Dendritic cell treated with granulocyte-macrophage colony-stimulating factor and Interleukin-4, amounts not matched to agents 40 ng/mL and 50 ng/mL, for 4 days (primary cell): ENCODE results near the gene KRIT1.
"Not testable (repeated sequence)": the region's sequence is repeated elsewhere in the genome, so short reads cannot be mapped to it uniquely, and the experiment has no call there.

Source experiments
- H3K27ac Mint-ChIP-seq: one replicate; pipeline ENCODE4 v1.8.0; 2022; ENCODE audit warnings: mild to moderate bottlenecking, mixed read lengths
- H3K27me3 Mint-ChIP-seq: one replicate; pipeline ENCODE4 v1.8.0; 2022; ENCODE audit warnings: mild to moderate bottlenecking, mixed read lengths
- H3K36me3 Mint-ChIP-seq: one replicate; pipeline ENCODE4 v1.8.0; 2022; ENCODE audit warnings: low read depth, mixed read lengths
- H3K4me1 Mint-ChIP-seq: one replicate; pipeline ENCODE4 v1.8.0; 2022; ENCODE audit warnings: low read depth, mixed read lengths
- H3K4me3 Mint-ChIP-seq: one replicate; pipeline ENCODE4 v1.8.0; 2022; ENCODE audit warnings: mild to moderate bottlenecking, moderate library complexity, mixed read lengths
- H3K9me3 Mint-ChIP-seq: one replicate; pipeline ENCODE4 v1.8.0; 2022; ENCODE audit warnings: mixed read lengths
- intact Hi-C: fragments of 100-400 bp; cut with micrococcal nuclease; formaldehyde crosslinking; loops from one replicate; pipeline ENCODE4 v1.15.0; 2022

The KRIT1 gene

GRCh38 chr7:92260248-92260781, 14.6 kb upstream of the KRIT1 start:
- Mint-ChIP-seq H3K36me3 (peaks cover 20% of the 10 kb centered on the region), H3K4me3 (no peak overlapping the region), H3K4me1 (peaks cover 10% of the 10 kb centered on the region), H3K27ac (no peak overlapping the region), H3K9me3 (peaks cover 6% of the 10 kb centered on the region), H3K27me3 (no peaks in the 10 kb centered on the region)
- intact Hi-C loops = no loop called here

- H3K9me3 Mint-ChIP-seq = peaks cover 12% of the 10 kb centered on the region
- H3K4me1 Mint-ChIP-seq = peaks cover 10% of the 10 kb centered on the region
- no peaks in the 10 kb centered on the region for H3K27me3 Mint-ChIP-seq
- H3K36me3 Mint-ChIP-seq = peaks cover 20% of the 10 kb centered on the region
- H3K27ac Mint-ChIP-seq = no peak overlapping the region
- H3K4me3 Mint-ChIP-seq = no peak overlapping the region
- intact Hi-C loops = no loop called here
These were observed 14.0 kb upstream of the KRIT1 start for GRCh38 chr7:92259610-92260247.

- peaks cover 18% of the 10 kb centered on the region for H3K36me3 Mint-ChIP-seq
- no peaks in the 10 kb centered on the region for H3K27me3 Mint-ChIP-seq
- no peak overlapping the region for H3K4me3 Mint-ChIP-seq
- H3K9me3 Mint-ChIP-seq = peaks cover 14% of the 10 kb centered on the region
- intact Hi-C loops = no loop called here
- H3K4me1 Mint-ChIP-seq = peaks cover 10% of the 10 kb centered on the region
- H3K27ac Mint-ChIP-seq = no peak overlapping the region
These were observed 13.3 kb upstream of the KRIT1 start for GRCh38 chr7:92259062-92259461.

- Mint-ChIP-seq H3K4me3 (no peak overlapping the region), H3K27ac (no peak overlapping the region), H3K4me1 (peaks cover 15% of the 10 kb centered on the region), H3K9me3 (peaks cover 11% of the 10 kb centered on the region), H3K27me3 (no peaks in the 10 kb centered on the region), H3K36me3 (peaks cover 13% of the 10 kb centered on the region)
- intact Hi-C loops = no loop called here
These were observed 9.6 kb upstream of the KRIT1 start for GRCh38 chr7:92255308-92255707.

- H3K9me3 Mint-ChIP-seq, intact Hi-C loops, H3K27me3 Mint-ChIP-seq, H3K4me3 Mint-ChIP-seq, H3K36me3 Mint-ChIP-seq, H3K27ac Mint-ChIP-seq: not testable (repeated sequence)
- peaks cover 10% of the 10 kb centered on the region for H3K4me1 Mint-ChIP-seq
These were observed 9.1 kb upstream of the KRIT1 start for GRCh38 chr7:92254800-92255199.

GRCh38 chr7:92253251-92253650, 7.5 kb upstream of the KRIT1 start:
- Mint-ChIP-seq H3K27ac (no peak overlapping the region), H3K27me3 (no peaks in the 10 kb centered on the region), H3K4me1 (peaks cover 8% of the 10 kb centered on the region), H3K4me3 (no peak overlapping the region), H3K9me3 (peaks cover 8% of the 10 kb centered on the region), H3K36me3 (peaks cover 7% of the 10 kb centered on the region)
- intact Hi-C loops = no loop called here

GRCh38 chr7:92251181-92251580, 5.5 kb upstream of the KRIT1 start:
- intact Hi-C loops = no loop called here
- peaks cover 23% of the 10 kb centered on the region for H3K4me1 Mint-ChIP-seq
- H3K4me3 Mint-ChIP-seq = no peak overlapping the region
- no peak overlapping the region for H3K27ac Mint-ChIP-seq
- H3K9me3 Mint-ChIP-seq = peaks cover 8% of the 10 kb centered on the region
- peaks cover 7% of the 10 kb centered on the region for H3K36me3 Mint-ChIP-seq
- H3K27me3 Mint-ChIP-seq = no peaks in the 10 kb centered on the region

GRCh38 chr7:92250603-92251002, 4.9 kb upstream of the KRIT1 start:
- Mint-ChIP-seq H3K9me3 (peaks cover 8% of the 10 kb centered on the region), H3K4me3 (no peak overlapping the region), H3K27ac (no peak overlapping the region), H3K4me1 (peaks cover 23% of the 10 kb centered on the region), H3K27me3 (no peaks in the 10 kb centered on the region), H3K36me3 (peaks cover 11% of the 10 kb centered on the region)
- intact Hi-C loops = no loop called here

- H3K27ac Mint-ChIP-seq = peak overlapping the region; percentile 97
- no peaks in the 10 kb centered on the region for H3K9me3 Mint-ChIP-seq
- peaks cover 30% of the 10 kb centered on the region for H3K4me1 Mint-ChIP-seq
- intact Hi-C loops = loop anchor here (1.0 to 5.0 kb wide), 3 partner anchors 201 to 341 kb away; partner anchors contain the start of genes GATAD1, PEX1 and RBM48
- H3K27me3 Mint-ChIP-seq = no peaks in the 10 kb centered on the region
- peaks cover 23% of the 10 kb centered on the region for H3K36me3 Mint-ChIP-seq
- H3K4me3 Mint-ChIP-seq = peak overlapping the region; percentile 87
These were observed 817 bp upstream of the KRIT1 start for GRCh38 chr7:92246360-92247101.

- Mint-ChIP-seq H3K4me1 (peaks cover 27% of the 10 kb centered on the region), H3K36me3 (peaks cover 28% of the 10 kb centered on the region), H3K4me3 (peak overlapping the region; percentile 87), H3K27ac (peak overlapping the region; percentile 97), H3K27me3 (no peaks in the 10 kb centered on the region), H3K9me3 (no peaks in the 10 kb centered on the region)
- intact Hi-C loops = loop anchor here (2.0 to 5.0 kb wide), 4 partner anchors 110 to 342 kb away; partner anchors contain the start of genes AKAP9, CYP51A1, PEX1 and RBM48
These were observed 767 bp downstream of the KRIT1 start for GRCh38 chr7:92244808-92245486.

- Mint-ChIP-seq H3K27ac (no peak overlapping the region), H3K4me3 (no peak overlapping the region), H3K27me3 (no peaks in the 10 kb centered on the region), H3K9me3 (no peaks in the 10 kb centered on the region), H3K4me1 (peaks cover 22% of the 10 kb centered on the region), H3K36me3 (peaks cover 39% of the 10 kb centered on the region)
- intact Hi-C loops = loop anchor here (5.0 kb wide), 1 partner anchor 301 kb away; the partner anchor contains the start of gene AKAP9
These were observed 2.7 kb downstream of the KRIT1 start for GRCh38 chr7:92242972-92243371.

GRCh38 chr7:92230547-92230946, 15.2 kb downstream of the KRIT1 start:
- Mint-ChIP-seq H3K9me3 (no peaks in the 10 kb centered on the region), H3K27ac (no peak overlapping the region), H3K36me3 (peaks cover 83% of the 10 kb centered on the region), H3K27me3 (no peaks in the 10 kb centered on the region), H3K4me3 (no peak overlapping the region), H3K4me1 (no peaks in the 10 kb centered on the region)
- intact Hi-C loops = no loop called here

- Mint-ChIP-seq H3K36me3 (peaks cover 85% of the 10 kb centered on the region), H3K4me3 (no peak overlapping the region), H3K4me1 (no peaks in the 10 kb centered on the region), H3K9me3 (no peaks in the 10 kb centered on the region), H3K27ac (no peak overlapping the region), H3K27me3 (no peaks in the 10 kb centered on the region)
- intact Hi-C loops = loop anchor here (10.0 kb wide), 1 partner anchor 116 kb away; no protein-coding TSS in a partner anchor
These were observed 17.0 kb downstream of the KRIT1 start for GRCh38 chr7:92228742-92229141.

- peaks cover 83% of the 10 kb centered on the region for H3K36me3 Mint-ChIP-seq
- H3K4me1 Mint-ChIP-seq = no peaks in the 10 kb centered on the region
These were observed 17.6 kb downstream of the KRIT1 start for GRCh38 chr7:92228100-92228499.

More at GRCh38 chr7:92228100-92228499, 17.6 kb downstream of the KRIT1 start:
- Mint-ChIP-seq H3K27me3 (no peaks in the 10 kb centered on the region), H3K9me3 (no peaks in the 10 kb centered on the region), H3K27ac (no peak overlapping the region), H3K4me3 (no peak overlapping the region)
- intact Hi-C loops = loop anchor here (10.0 kb wide), 1 partner anchor 117 kb away; no protein-coding TSS in a partner anchor
